Pons (tissue), 1 donor: ENCODE results near the gene ANKRD29.
"Not testable (repeated sequence)": the region's sequence is repeated elsewhere in the genome, so short reads cannot be mapped to it uniquely, and the experiment has no call there.

ENCODE experiments used
- DNase-seq: peaks from one replicate; pipeline ENCODE4 v3.0.0-alpha.2; 2016; ENCODE audit warnings: low spot score

Gene ANKRD29

DNA sequence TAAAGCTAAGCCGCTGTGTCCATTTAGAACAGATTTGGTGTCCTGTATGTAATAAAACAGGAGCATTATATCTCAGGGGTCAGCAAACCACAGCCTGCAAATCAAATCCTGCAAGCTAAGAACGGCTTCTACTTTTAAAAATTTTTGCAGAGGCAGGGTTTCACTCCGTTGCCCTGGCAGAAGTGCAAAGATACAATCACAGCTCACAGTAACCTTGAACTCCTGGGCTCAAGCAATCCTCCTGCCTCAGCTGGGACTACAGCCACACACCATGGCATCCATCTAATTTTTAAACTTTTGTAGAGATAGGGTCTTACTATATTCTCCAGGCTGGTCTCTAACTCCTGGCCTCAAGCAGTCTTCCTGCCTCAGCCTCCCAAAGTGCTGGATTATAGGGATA, 47.8 kb downstream of the ANKRD29 start:
- DNase-seq: no peak

DNA sequence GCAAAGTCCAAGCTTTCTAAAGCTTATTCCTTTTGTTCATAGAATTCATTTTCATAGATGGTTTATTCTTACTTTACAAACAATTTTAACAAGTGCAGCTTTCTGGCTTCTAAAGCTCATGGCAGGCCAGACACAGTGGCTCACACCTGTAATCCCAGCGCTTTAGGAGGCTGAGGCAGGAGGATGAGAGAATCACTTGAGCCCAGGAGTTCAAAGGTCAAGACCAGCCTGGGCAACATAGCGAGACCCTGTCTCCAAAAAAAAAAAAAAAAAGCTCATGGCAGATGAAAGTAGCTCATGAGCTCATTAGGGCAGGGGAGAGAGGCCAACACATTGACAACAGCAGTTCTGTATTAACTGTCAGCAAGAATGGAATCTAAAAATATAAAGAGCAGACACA, 48.3 kb downstream of the ANKRD29 start:
- DNase-seq: no peak

DNA sequence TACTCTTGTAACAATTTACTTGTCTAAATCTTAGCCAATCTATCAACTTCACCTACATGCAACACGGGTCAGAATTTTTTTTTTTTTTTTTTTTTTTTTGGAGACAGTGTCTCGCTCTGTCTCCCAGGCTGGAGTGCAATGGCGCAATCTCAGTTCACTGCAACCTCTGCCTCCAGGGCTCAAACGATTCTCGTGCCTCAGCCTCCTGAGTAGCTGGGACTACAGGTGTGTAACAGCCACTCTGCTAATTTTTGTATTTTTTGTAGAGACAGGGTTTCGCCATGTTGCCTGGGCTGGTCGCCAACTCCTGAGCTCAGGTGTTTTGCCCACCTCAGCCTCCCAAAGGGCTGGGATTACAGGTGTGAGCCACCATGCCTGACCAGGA, 49.6 kb downstream of the ANKRD29 start:
- DNase-seq: not testable (repeated sequence)

DNA sequence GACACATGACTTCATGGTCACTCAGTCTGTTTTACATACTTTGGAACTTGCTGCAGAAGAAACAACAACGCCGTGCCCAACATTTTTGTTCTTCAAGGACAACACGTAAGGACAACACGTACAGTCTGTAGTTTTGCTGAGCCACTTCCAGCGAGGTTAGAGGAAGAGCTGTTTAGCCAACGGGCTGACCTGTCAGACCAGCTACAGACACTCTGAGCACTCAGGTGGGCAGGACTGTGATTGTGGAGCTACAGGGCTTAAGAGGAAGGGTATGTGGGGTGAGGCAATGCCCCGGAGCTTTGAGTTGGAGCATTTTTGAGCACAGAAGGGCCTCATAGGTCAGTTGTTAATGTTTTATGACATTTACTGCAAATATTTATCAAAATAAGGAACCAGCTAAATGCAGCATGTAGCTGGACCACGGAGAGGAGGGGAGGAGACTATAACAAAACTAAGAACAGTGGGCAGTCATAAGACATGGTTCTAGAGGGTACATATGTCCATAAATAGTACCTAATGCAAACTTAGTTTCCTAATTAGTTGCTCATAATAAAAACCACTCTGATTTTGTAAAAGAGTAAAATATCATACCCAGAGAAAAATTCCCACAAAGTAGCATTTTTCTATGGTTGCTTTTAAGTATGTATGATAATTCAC, 50.1 kb downstream of the ANKRD29 start:
- DNase-seq: no peak

DNA sequence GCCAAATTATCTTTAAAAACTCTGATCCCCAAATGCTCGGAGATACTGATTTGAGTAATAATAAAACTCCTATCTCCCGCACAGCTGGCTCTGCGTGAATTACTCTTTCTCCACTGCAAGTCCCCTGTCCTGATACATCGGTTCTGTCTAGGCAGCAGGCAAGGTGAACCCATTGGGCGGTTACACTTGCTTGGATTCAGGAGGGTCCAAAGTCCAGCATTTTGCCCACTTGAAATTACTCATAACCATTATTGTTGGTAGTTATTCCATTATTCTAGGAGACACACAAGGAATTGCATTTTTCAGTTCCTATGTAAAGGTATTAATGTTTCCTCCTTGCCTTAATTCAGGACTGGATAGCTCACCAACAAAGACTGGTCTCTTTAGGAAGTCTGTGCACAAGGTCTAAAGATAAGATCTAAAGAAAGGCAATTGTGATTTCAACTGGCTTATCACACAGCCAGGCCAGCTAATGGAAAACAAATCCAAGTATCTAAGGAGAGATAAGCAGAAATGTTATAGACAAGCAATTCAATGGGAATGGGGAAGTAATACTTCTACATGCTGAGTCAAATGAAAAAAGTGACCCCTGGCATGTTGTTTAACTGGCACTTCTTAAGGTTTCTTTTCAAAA, 53.2 kb downstream of the ANKRD29 start:
- no peak for DNase-seq

DNA sequence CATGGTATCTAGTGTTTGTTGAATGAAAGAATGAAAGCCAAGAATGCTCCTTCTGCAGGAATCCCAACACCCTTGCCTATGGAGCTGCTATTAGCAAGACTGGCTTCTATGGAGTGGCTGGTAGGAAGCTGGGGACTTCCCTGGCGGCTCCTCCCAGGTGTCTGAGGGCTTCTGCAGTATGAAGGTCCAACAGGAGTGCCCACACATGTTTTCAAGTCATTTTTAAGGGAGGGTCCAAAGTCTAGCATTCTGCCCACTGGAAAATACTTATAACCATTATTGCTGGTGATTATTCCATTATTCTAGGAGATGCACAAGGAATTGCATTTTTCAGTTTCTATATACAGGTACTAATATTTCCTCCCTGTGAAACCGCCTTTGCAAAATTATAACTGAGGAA, 54.5 kb downstream of the ANKRD29 start:
- no peak for DNase-seq

DNA sequence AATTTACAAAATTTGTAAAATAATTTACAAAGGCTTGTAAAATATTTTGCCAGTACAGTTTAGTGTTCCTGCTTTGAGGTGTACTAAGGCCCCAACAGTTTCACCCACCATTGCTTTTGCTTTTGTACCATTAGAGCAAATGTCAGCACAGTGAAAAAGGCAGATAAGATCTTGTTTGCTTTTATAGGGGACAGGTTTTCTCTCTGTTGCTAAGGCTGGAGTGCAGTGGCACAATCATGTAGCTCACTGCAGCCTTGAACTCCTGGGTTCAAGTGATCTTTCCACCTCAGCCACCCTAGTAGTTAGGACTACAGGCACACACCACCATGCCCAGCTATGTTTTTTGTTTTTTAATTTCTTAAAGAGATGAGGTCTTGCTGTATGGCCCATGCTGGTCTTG, 56.8 kb downstream of the ANKRD29 start:
- no peak for DNase-seq

DNA sequence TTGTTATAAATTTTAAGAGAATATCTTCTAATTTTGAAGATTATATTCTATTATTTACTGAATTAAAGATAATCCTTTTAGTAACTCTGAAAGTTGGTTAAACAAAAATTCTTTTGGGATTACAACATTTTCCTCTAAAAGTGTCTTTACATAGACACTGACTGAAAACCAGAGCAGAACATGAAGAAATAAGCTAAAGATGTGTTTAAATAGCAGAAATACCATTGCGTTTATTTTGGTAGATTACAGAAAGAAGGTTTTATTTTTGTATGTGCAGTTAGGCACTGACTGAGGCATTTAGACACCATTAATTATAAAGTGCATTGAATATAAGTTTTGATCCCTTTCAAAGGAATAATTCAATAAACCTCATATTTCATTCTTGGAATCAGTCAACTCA, 62.9 kb downstream of the ANKRD29 start:
- DNase-seq: no peak

DNA sequence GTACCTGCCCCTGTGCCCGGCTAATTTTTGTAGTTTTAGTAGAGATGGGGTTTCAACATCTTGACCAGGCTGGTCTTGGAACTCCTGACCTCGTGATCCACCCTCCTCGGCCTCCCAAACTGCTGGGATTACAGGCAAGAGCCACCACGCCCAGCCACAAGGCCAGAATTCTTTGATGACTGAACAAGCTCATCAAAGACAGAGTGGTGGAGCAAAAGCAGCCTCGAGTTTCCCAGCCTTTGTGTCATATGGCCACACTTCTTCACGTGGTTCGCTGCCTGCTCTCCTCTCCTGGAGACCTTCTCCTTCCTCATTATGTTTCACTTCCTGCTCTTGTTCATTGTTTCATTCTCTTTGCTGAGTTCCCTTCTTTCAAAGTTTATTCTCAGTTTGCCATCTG, 66.5 kb downstream of the ANKRD29 start:
- peak; percentile 61 for DNase-seq

DNA sequence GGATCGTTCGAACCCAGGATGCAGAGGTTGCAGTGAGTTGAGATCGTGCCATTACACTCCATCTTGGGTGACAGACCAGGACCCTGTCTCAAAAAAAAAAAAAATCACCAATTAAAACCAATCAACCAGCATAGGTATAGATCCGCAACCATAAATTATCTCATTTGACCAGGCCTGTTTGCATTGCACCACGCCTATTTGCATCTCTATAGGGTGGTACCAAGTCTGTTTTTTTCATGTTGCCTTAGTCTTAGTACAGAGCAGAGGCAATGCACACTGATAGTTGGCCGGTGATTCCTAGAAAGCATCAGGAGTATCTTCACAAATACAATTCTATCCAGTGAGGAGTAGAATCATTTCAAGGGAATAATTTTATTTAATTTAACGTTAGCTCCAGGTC, 67.1 kb downstream of the ANKRD29 start:
- DNase-seq: no peak

DNA sequence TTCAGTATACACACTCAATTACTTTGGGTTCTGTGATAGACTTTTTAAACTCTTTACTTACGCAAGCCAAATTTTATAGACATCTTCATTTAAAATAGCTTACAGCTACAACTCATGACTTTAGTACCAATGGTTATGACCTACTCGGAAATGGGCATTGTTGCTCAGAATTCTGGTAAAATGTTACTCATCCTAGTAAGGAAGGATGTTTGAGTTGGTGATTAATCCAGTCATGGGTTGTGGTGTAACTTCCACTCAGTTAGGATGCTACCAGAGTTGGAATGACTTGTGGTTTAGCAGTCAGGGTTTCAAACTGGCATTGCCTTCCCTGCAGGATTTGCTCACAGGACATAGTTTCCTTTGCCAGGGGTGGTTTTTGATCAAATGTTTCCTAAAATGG, 69.0 kb downstream of the ANKRD29 start:
- DNase-seq: no peak

DNA sequence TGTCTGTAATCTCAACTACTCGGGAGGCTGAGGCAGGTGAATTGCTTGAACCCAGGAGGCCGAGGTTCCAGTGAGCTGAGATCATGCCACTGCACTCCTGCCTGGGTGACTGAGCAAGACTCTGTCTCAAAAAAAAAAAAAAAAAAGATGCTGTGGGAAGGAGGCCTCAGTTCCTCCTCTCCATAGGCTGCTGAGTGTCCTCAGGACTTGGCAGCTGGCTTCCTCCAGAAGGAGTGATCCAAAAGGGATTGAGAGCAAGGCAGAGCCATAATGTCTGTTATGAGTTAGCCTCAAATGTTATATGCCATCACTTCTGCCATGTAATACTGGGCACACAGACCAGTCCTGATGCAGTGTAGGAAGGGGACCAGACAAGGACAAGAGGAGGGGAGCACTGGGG, 69.8 kb downstream of the ANKRD29 start:
- DNase-seq: no peak

DNA sequence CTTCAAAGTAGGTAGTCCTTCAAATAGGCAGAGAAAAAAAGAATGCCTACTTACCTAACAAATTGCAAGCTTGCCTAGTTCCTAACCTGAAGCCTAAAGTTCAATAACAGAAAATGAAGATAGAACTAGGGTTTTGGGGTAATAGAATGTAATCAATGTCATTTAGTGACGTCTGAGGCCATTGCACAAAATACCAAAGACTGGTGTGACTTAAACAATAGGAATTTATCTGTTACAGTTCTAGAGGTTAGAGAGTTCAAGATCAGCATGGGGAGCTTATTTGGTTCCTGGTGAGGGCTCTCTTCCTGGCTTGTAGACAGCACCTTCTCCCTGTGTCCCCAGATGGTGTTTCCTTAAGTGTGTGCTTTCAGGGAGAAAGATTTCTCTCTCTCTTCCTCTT, 71.7 kb downstream of the ANKRD29 start:
- no peak for DNase-seq

DNA sequence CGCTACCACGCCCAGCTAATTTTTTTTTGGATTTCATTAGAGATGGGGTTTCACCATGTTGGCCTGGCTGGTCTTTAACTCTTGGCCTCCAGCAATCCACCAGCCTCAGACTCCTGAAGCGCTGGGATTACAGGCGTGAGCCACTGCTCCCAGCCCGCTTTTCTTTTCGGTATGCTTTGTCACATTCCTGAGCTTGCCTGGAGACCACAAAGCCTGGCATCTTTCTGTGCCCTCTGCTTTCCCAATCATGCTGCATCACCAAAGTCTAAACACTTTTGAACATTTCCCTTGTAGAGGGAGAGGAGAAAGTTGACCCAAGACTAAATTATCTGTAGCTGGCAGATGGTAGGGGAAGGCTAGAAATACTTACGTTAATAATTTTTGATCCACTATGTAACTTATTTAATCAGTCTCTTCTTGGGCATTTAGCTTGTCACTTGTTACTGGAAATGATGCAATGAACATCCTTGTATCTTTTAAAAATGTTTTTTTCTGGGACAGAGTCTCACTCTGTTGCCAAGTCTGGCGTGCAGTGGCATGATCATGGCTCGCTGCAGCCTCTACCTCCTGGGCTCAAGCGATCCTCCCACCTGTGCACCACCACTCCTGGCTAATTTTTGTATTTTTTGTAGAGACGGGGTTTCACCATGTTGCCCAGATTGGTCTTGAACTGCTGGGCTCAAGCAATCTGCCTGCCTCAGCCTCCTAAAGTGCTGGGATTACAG, 73.7 kb downstream of the ANKRD29 start:
- DNase-seq: no peak

DNA sequence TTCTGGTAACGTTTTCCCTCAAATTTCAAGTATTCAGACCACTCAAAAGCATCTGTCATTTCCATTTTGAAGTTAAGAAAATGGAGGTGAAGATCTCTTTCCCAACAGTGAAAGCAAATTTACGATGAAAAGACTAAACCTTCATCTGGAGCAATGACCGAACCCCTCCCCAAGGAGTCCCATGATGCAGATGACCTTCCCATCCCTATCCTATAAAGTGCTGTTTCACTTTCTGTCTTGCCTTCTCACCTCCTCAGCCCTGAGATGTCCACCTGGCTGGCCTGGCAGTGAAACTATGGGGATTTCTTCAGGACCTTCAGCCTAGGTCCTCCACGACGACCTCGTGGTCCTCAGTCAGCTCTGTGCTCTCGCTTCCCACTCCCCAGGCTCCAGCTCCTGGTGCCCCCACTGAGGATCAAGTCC, 75.5 kb downstream of the ANKRD29 start:
- DNase-seq: no peak

DNA sequence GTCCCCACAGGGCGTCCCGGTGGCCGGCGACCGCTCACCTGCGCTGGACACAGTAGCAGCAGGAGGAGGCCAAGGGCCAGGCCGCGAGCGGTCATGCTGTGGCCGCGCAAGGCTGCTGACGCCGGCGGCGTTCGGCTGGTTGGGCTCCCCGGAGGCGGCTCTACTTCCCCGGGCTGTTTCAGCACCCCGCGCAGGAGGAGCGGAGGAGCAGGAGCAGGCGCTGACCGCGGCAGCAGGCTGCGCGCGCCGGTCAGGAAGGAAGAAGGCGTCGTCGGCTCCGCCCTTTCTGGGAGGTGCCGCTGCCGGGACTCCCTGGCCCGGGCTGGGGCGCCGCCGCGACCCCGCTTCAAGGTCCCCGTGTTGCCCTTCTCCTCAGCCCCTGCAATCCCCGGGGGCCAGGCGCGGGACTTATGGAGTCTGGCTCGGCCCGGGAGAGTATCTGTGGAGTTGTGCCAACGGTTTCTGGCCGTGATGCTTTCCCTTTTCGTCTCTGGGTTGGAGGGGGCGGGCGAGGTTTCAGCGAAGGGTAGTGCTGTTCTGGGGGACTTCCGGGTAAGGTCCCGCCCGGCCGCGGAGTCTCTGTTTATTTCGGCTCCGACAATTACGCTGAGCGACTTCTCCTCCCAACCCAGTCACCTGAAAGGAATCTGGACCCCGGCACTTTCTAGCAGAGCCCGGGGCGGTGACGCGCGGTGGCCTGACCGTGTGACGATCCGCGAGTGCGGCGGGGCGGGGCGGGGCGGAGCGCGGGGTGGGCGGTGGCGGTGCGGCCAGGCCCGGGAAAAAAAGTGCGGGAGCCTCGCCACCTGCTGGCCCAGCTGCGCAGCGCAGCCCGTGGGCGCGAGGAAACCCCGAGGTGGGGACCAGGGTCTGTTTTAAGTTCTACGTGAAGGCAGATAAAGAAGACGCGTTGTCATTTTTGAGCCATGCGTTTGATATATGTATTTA, 76.2 kb downstream of the ANKRD29 start, which contains the start of gene NPC1:
TSS of gene NPC1 (minus strand) at position 258 of the 948 bp plus-strand sequence. CDS start at position 95, 163 bp downstream.
- DNase-seq: peak; percentile 90

DNA sequence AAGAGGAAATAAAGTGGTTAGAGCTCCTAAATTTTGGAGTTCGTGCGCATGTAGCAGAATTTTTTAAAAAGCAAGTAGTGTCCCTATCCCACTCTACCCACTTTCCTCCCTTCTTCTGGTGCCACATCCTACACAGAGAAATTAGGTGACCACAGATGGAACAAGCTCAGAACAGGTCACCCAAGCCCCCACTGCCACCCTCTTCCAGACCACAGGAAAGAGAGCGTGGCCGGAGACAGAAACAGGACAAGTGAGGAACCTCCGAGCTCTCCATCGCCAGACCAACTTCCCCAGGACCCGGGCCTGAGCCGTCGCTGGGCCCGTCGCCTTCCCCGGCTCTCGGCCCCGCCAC, 76.8 kb downstream of the ANKRD29 start:
- DNase-seq: no peak

DNA sequence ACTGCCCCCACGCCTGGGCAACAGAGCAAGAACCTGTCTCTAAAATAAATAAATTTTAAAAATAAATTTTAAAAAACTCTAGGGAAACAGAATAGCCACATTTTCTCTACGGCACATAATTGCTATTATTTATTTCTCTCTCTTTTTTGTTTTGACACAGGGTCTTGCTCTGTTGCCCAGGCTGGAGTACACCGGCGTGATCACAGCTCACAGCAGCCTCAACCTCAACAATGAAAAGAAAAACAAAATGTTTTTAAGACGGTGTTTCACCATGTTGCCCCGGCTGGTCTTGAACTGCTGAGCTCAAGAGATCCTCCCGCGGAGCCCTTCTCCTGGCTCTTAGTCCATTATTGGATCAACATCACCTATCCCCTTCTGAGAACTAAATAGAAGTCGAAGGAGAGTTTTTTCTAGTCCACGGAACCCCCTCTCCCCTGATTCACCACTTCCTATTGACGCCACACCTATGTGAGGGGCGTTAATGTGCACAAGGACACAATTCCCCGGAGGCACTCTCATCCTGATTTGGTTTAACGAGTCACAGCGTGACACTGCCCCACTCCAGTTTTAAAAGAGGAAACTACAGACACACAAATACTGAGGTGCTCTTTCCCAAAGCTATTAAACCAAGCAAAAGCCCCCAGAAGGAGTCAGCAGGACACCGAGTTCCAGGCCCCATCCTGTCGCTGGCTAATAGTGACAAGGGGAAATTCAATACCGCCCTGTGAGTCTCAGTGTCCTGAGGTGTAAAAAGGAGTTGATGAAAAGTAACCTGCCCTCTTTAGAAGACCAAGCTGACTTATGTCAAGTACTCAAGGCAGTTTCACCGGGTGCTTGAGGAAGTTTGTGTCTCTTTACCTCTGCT, 77.5 kb downstream of the ANKRD29 start:
- DNase-seq: peak; percentile 69

DNA sequence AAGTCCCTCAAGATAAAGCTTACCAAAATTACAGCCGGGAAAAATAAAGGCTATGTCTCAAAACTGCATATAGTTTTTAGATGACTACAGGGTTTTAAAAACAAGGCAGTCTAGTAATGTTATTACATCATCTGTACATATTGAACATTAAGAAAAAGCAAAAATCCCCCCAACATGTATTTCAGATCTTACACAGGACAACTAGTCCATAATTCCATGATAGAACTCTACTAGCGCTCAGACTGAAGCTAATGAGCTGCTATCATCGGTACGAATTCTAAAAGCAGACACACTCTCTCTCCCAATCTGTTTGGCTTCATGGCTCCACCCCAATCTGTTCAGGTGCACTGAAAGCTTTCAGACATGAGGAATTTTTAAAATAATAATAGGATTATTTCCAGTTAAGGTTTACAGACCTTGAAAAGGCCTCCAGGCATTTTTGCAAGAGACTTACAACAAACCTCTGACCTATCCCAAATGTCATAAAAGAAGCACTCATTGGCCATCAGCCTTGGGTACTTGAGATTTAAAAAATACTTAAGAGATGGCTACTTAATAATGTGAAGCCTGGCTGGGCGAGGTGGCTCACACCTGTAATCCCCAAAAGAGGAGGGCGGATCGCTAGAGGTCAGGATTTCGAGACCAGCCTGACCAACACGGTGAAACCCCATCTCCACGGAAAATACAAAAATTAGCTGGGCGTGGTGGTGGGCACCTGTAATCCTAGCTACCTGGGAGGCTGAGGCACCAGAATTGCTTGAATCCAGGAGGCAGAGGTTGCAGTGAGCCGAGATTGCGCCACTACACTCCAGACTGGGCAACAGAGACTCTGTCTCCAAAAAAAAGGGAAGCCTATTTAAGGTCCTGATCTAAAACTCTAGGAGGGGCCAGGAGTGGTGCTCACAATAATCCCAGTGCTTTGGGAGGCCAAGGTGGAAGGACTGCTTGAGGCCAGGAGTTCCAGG, 78.4 kb downstream of the ANKRD29 start:
- peak; percentile 52 for DNase-seq
